ENCODE data around the gene TCF7L1.

DNA sequence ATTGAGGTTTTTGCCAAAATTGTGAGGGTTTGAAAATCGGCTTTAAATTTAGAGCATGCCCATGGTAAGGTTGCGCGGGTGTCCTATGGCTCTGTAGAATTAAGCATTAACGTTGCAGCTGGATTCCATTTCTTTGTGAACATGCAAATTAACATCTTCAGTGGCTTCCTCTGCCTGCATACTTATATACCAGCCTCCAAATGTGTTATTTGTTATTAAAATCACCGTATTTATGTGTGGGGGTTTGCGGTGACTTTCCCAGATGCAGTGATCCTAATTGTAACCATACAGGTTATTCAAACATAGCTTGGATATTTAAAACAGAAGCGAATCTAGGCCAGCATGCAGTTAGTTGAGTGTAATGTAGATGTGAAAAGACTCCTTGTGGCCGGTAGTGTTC is 114.4 kb downstream of the TCF7L1 start:
- no peak for TF ChIP-seq EP300 (IDR thresholded peaks at IDR 0.05; ENCODE audit: low read depth)
- TF ChIP-seq, protein P1, sequence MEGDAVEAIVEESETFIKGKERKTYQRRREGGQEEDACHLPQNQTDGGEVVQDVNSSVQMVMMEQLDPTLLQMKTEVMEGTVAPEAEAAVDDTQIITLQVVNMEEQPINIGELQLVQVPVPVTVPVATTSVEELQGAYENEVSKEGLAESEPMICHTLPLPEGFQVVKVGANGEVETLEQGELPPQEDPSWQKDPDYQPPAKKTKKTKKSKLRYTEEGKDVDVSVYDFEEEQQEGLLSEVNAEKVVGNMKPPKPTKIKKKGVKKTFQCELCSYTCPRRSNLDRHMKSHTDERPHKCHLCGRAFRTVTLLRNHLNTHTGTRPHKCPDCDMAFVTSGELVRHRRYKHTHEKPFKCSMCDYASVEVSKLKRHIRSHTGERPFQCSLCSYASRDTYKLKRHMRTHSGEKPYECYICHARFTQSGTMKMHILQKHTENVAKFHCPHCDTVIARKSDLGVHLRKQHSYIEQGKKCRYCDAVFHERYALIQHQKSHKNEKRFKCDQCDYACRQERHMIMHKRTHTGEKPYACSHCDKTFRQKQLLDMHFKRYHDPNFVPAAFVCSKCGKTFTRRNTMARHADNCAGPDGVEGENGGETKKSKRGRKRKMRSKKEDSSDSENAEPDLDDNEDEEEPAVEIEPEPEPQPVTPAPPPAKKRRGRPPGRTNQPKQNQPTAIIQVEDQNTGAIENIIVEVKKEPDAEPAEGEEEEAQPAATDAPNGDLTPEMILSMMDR (IDR thresholded peaks at IDR 0.05), result no peak
- TF ChIP-seq POLR2AphosphoS5 (IDR thresholded peaks at IDR 0.05), result no peak
